GM21786 (cell line): ENCODE results near the gene PPFIA2.
"Not testable (repeated sequence)": the region's sequence is repeated elsewhere in the genome, so short reads cannot be mapped to it uniquely, and the experiment has no call there.

Source experiments
- ATAC-seq: cut with Tn5 transposase; IDR thresholded peaks from one replicate; pipeline ENCODE4 v1.9.1; 2021; ENCODE audit not compliant: unreplicated experiment

The PPFIA2 gene

GRCh38 chr12:81216739-81217138 is 542.4 kb downstream of the PPFIA2 start:
- no peak for ATAC-seq

GRCh38 chr12:81212996-81213696 is 546.0 kb downstream of the PPFIA2 start:
- ATAC-seq: no peak

- ATAC-seq: no peak
These were observed 547.8 kb downstream of the PPFIA2 start for GRCh38 chr12:81211306-81211705.

- ATAC-seq: not testable (repeated sequence)
These were observed 549.4 kb downstream of the PPFIA2 start for GRCh38 chr12:81209772-81210225.

- ATAC-seq: no peak
These were observed 550.1 kb downstream of the PPFIA2 start for GRCh38 chr12:81209012-81209411.

- ATAC-seq: no peak
These were observed 550.8 kb downstream of the PPFIA2 start for GRCh38 chr12:81208187-81208911.
